ENCODE results near the gene GABBR2.
A peak's percentile ranks its signal among the peaks of the same experiment; 100 is the strongest.

Gene GABBR2

GRCh38 chr9:98321269-98321668 is 387.5 kb downstream of the GABBR2 start:
- TF ChIP-seq CTCF (IDR thresholded peaks at IDR 0.05; ENCODE audit: low read depth, low read length): no peak
- no peak overlapping the region for H3K4me3 ChIP-seq (ENCODE audit: low read depth, low read length)

GRCh38 chr9:98318834-98319478 is 389.8 kb downstream of the GABBR2 start:
- no peak for TF ChIP-seq CTCF (IDR thresholded peaks at IDR 0.05; ENCODE audit: low read depth, low read length)
- H3K4me3 ChIP-seq (ENCODE audit: low read depth, low read length): no peak overlapping the region

DNA sequence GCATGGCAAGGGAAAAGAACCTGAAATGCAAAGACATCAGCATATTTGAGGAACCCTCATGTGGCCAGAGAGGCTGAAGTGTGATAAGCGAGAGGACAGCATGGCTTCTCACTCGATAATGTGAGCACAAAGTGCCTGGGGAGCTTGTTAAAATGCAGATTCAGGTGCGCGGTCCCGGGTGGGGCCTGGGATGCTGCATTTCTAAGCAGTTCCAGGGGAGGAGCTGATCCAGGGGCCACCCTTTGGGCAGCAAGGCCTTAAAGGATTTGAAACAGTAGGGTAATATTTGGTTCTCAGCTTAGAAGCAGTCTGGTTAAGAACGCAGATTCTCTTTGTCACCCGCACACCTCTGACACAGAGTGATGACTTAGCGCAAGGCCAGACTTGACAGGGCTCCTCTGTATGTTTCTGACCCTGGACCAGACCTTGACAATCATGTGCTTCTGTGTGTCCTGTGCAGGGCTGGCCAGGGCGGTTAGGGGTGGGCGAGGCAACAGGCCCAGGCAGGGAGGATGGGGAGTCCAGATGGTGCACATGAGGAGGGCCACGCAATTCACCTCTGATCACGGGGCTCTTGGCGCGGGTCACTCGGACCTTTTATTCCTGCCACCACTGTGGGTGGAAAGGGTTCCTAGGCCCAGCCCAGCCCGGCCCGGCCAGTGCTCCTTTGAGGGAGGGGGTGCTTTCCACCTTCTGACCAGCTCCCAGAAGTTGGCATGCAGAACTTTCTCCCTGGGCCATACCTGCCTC is 390.5 kb downstream of the GABBR2 start:
- no peak for TF ChIP-seq CTCF (IDR thresholded peaks at IDR 0.05; ENCODE audit: low read depth, low read length)
- H3K4me3 ChIP-seq (ENCODE audit: low read depth, low read length): no peak overlapping the region

- H3K4me3 ChIP-seq (ENCODE audit: low read depth, low read length): no peak overlapping the region
- TF ChIP-seq CTCF (IDR thresholded peaks at IDR 0.05; ENCODE audit: low read depth, low read length): no peak
These were observed 391.4 kb downstream of the GABBR2 start for GRCh38 chr9:98317134-98317857.

- no peak overlapping the region for H3K4me3 ChIP-seq (ENCODE audit: low read depth, low read length)
- no peak for TF ChIP-seq CTCF (IDR thresholded peaks at IDR 0.05; ENCODE audit: low read depth, low read length)
These were observed 392.1 kb downstream of the GABBR2 start for GRCh38 chr9:98316445-98317133.

GRCh38 chr9:98315551-98316060 is 393.1 kb downstream of the GABBR2 start:
- TF ChIP-seq CTCF (IDR thresholded peaks at IDR 0.05; ENCODE audit: low read depth, low read length): peak; percentile 93
- no peak overlapping the region for H3K4me3 ChIP-seq (ENCODE audit: low read depth, low read length)
